ENCODE results near the gene EEF1AKMT3. TPM values are rescaled to one million over a fixed set of nuclear protein-coding genes. Genes with fewer than 3 reads are reported as not detected.

EEF1AKMT3 gene
- total RNA-seq, 1 experiment from 2014 or later, result 5.0 TPM

DNA sequence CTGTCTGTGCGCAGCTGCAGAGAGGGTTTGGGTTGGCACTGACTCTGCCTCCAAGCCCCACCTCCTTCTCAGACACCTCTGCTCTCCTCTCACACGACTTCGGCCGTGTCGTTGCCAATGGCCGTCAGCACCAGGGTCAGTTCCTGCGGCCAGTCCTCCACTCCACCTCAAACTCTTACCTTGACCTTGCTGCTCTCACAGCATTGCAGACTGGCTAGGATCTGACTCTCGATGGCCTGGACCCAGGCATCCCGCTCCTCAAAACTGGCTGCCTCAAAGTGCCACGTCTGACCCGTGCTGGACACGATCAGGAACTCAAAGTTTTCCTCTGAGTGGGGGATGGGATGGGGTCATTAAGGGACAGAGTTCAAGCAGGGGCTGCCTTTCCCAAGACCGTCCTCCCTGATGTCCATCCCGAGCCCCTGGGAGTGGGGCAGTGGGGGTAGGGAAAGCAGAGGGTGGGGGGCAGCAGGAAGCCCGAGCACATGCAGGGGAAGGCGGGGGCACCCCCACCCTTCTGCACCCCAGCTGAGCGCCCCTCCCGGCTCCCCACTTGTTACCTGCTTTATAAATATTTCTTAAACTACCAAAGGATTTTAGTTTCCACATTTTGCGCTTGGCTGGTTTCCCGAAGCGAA, 44.5 kb upstream of the EEF1AKMT3 start:
- Histone ChIP-seq H3K36me3 (ENCODE audit: control insufficient read depth in 1 of 2, insufficient read depth in 2 of 2, low read length in 2 of 2) (peaks cover 4 to 13% of the 10 kb centered on the region in 2 experiments; a peak in 3 of 4 replicates), H3K9ac (ENCODE audit: low read length) (no peak overlapping the region), H3K9me3 (ENCODE audit: control insufficient read depth in 1 of 2, insufficient read depth in 1 of 2, low read depth in 1 of 2, low read length in 2 of 2) (no peaks in the 10 kb centered on the region), H3K4me2 (ENCODE audit: low read length) (no peak overlapping the region), H3K27me3 (ENCODE audit: insufficient read depth, low read length) (no peaks in the 10 kb centered on the region), H3K9me2 (ENCODE audit: insufficient read depth) (no peaks in the 10 kb centered on the region), H3K79me2 (ENCODE audit: insufficient read depth, low read length) (no peaks in the 10 kb centered on the region), H2AFZ (ENCODE audit: low read depth, low read length, poor library complexity, severe bottlenecking) (no peak overlapping the region), H3K27ac (ENCODE audit: low read depth, low read length) (no peak overlapping the region; the same call in 1 of the 2 replicates), H4K20me1 (ENCODE audit: insufficient read depth) (no peaks in the 10 kb centered on the region), H3K4me1 (ENCODE audit: control insufficient read depth in 1 of 2, insufficient read depth in 2 of 2, low read length in 2 of 2) (peaks cover 7 to 18% of the 10 kb centered on the region in 2 experiments; a peak in 3 of 4 replicates), H3K4me3 (replicated peaks in 1 of 2; ENCODE audit: low read depth in 1 of 2, low read length in 2 of 2) (no peak overlapping the region)
- ChIA-PET POLR2A (no interaction called here), CTCF (no interaction called here), RAD21 (ENCODE audit: low non-redundant PET in 1 of 2, low total read pairs in 2 of 2, uncharacterized antibody in 2 of 2, unreplicated experiment in 2 of 2) (no interaction called here)
- no TSS peak for BruUV-seq (replicated peaks)
- intact Hi-C loops (cut with micrococcal nuclease), result loop anchor here (2.0 kb wide), 1 partner anchor 15 kb away; no protein-coding TSS in a partner anchor
- ATAC-seq (no peak), DNase-seq (ENCODE audit: low read depth, low spot score) (no peak)
- TF ChIP-seq, protein P1, sequence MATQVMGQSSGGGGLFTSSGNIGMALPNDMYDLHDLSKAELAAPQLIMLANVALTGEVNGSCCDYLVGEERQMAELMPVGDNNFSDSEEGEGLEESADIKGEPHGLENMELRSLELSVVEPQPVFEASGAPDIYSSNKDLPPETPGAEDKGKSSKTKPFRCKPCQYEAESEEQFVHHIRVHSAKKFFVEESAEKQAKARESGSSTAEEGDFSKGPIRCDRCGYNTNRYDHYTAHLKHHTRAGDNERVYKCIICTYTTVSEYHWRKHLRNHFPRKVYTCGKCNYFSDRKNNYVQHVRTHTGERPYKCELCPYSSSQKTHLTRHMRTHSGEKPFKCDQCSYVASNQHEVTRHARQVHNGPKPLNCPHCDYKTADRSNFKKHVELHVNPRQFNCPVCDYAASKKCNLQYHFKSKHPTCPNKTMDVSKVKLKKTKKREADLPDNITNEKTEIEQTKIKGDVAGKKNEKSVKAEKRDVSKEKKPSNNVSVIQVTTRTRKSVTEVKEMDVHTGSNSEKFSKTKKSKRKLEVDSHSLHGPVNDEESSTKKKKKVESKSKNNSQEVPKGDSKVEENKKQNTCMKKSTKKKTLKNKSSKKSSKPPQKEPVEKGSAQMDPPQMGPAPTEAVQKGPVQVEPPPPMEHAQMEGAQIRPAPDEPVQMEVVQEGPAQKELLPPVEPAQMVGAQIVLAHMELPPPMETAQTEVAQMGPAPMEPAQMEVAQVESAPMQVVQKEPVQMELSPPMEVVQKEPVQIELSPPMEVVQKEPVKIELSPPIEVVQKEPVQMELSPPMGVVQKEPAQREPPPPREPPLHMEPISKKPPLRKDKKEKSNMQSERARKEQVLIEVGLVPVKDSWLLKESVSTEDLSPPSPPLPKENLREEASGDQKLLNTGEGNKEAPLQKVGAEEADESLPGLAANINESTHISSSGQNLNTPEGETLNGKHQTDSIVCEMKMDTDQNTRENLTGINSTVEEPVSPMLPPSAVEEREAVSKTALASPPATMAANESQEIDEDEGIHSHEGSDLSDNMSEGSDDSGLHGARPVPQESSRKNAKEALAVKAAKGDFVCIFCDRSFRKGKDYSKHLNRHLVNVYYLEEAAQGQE (IDR thresholded peaks at IDR 0.05; ENCODE audit: low read depth), result peak; percentile 35; the same call in 1 of the 2 replicates
- TF ChIP-seq ELF1 (IDR thresholded peaks at IDR 0.05; ENCODE audit: borderline replicate concordance, low read depth), result no peak

DNA sequence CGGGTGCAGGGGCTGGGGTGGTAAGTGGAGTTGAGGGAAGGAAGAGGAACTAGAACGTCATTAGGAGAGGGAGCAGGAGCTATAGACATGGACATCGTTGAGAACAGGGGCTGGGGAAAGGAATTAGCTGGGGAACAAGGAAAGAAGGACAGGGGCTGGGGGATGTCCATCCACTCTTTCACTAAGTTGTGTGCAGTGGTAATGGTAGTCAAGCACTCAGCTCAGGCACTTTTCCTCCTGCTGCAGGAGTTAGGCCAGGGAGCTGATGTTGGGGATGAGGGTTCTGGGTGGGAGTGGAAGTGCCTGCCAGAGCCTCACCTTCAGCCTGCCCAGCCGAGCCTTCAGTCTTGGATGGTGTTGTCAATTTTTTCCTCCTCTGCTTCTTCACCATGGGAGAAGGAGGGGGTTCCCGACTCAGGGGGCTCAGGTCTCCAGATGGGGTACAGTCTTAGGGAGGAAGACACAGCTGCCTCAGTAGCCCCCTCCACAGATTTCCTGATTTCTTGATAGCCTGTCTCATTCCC, 43.0 kb upstream of the EEF1AKMT3 start:
- RAD21 ChIA-PET (ENCODE audit: low non-redundant PET in 1 of 2, low total read pairs in 2 of 2, uncharacterized antibody in 2 of 2, unreplicated experiment in 2 of 2), result no interaction called here
- no peaks in the 10 kb centered on the region for H3K9me3 ChIP-seq (ENCODE audit: control insufficient read depth in 1 of 2, insufficient read depth in 1 of 2, low read depth in 1 of 2, low read length in 2 of 2)
- H3K27me3 ChIP-seq (ENCODE audit: insufficient read depth, low read length), result no peaks in the 10 kb centered on the region
- no peak for DNase-seq (ENCODE audit: low read depth, low spot score)
- H3K79me2 ChIP-seq (ENCODE audit: insufficient read depth, low read length), result no peaks in the 10 kb centered on the region
- CTCF ChIA-PET, result interaction anchor here (0.6 to 1.1 kb wide), 3 partner anchors 9 to 486 kb away, joined by 3 to 6 read pairs (median 3); no protein-coding TSS in a partner anchor
- BruUV-seq (replicated peaks), result no TSS peak
- H3K9me2 ChIP-seq (ENCODE audit: insufficient read depth), result no peaks in the 10 kb centered on the region
- H3K4me2 ChIP-seq (ENCODE audit: low read length), result no peak overlapping the region
- H3K4me3 ChIP-seq (replicated peaks in 1 of 2; ENCODE audit: low read depth in 1 of 2, low read length in 2 of 2), result no peak overlapping the region
- no peaks in the 10 kb centered on the region for H4K20me1 ChIP-seq (ENCODE audit: insufficient read depth)
- peaks cover 7 to 18% of the 10 kb centered on the region in 2 experiments; a peak in 3 of 4 replicates for H3K4me1 ChIP-seq (ENCODE audit: control insufficient read depth in 1 of 2, insufficient read depth in 2 of 2, low read length in 2 of 2)
- no peak for ATAC-seq
- no peak overlapping the region for H2AFZ ChIP-seq (ENCODE audit: low read depth, low read length, poor library complexity, severe bottlenecking)
- no peak overlapping the region for H3K27ac ChIP-seq (ENCODE audit: low read depth, low read length)
- H3K36me3 ChIP-seq (ENCODE audit: control insufficient read depth in 1 of 2, insufficient read depth in 2 of 2, low read length in 2 of 2), result peaks cover 4 to 14% of the 10 kb centered on the region in 2 experiments; a peak in 3 of 4 replicates
- intact Hi-C loops (cut with micrococcal nuclease), result no loop called here
- POLR2A ChIA-PET, result no interaction called here
- H3K9ac ChIP-seq (ENCODE audit: low read length), result no peak overlapping the region
- TF ChIP-seq, protein P2, sequence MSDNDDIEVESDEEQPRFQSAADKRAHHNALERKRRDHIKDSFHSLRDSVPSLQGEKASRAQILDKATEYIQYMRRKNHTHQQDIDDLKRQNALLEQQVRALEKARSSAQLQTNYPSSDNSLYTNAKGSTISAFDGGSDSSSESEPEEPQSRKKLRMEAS (IDR thresholded peaks at IDR 0.05), result no peak
- TF ChIP-seq, protein P3, sequence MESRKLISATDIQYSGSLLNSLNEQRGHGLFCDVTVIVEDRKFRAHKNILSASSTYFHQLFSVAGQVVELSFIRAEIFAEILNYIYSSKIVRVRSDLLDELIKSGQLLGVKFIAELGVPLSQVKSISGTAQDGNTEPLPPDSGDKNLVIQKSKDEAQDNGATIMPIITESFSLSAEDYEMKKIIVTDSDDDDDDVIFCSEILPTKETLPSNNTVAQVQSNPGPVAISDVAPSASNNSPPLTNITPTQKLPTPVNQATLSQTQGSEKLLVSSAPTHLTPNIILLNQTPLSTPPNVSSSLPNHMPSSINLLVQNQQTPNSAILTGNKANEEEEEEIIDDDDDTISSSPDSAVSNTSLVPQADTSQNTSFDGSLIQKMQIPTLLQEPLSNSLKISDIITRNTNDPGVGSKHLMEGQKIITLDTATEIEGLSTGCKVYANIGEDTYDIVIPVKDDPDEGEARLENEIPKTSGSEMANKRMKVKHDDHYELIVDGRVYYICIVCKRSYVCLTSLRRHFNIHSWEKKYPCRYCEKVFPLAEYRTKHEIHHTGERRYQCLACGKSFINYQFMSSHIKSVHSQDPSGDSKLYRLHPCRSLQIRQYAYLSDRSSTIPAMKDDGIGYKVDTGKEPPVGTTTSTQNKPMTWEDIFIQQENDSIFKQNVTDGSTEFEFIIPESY (IDR thresholded peaks at IDR 0.05; ENCODE audit: extremely low read depth, insufficient replicate concordance, low read length), result no peak
- TF ChIP-seq EZH2phosphoT487 (IDR thresholded peaks at IDR 0.05; ENCODE audit: borderline replicate concordance) (no peak), ELF1 (IDR thresholded peaks at IDR 0.05; ENCODE audit: borderline replicate concordance, low read depth) (no peak), FOSL1 (IDR thresholded peaks at IDR 0.05; ENCODE audit: low read depth) (no peak), TCF7L2 (IDR thresholded peaks at IDR 0.05; ENCODE audit: borderline replicate concordance, extremely low read depth, insufficient read depth, insufficient read length) (no peak), CEBPB (IDR thresholded peaks at IDR 0.05; ENCODE audit: low read depth) (no peak), POLR2A (IDR thresholded peaks at IDR 0.05; ENCODE audit: borderline replicate concordance, extremely low read depth, insufficient read depth, insufficient read length) (no peak), CBX3 (IDR thresholded peaks at IDR 0.05; ENCODE audit: low read depth) (no peak), EZH2 (IDR thresholded peaks at IDR 0.05) (no peak)
- TF ChIP-seq, protein P4, sequence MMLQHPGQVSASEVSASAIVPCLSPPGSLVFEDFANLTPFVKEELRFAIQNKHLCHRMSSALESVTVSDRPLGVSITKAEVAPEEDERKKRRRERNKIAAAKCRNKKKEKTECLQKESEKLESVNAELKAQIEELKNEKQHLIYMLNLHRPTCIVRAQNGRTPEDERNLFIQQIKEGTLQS (IDR thresholded peaks at IDR 0.05), result no peak

Data from HCT116 (cell line).